WTC11 (cell line): ENCODE measurements around the gene N4BP2L2. TPM values are rescaled to one million over a fixed set of nuclear protein-coding genes. Genes with fewer than 3 reads are reported as not detected.
A peak's percentile ranks its signal among the peaks of the same experiment; 100 is the strongest.

Source experiments
- ATAC-seq: fragments of 200-7000 bp; cut with Tn5 transposase; 2 replicates; pipeline ENCODE4 v1.10.0; 2021; ENCODE audit warnings: mild to moderate bottlenecking, moderate library complexity
- CTCF ChIA-PET: fragments of 300-600 bp; sonication (Branson Sonifier 250); formaldehyde crosslinking; loops from one replicate; lab custom pipeline; 2021; ENCODE audit warnings: antibody characterized with exemption; lab: Charles Lee
- POLR2A ChIA-PET: fragments of 350-600 bp; sonication (Branson Sonifier 250); formaldehyde crosslinking; loops from one replicate; lab custom pipeline; 2021; ENCODE audit warnings: antibody characterized with exemption; lab: Charles Lee
- DNase-seq: peaks from one replicate; pipeline ENCODE4 v3.0.0; 2021; ENCODE audit warnings: low spot score
- H3K27ac Mint-ChIP-seq: 2 replicates; pipeline ENCODE4 v1.8.0; 2021; ENCODE audit warnings: mixed read lengths
- H3K27me3 Mint-ChIP-seq: 2 replicates; pipeline ENCODE4 v1.8.0; 2021; ENCODE audit warnings: low read depth, mild to moderate bottlenecking, moderate library complexity, mixed read lengths
- H3K36me3 Mint-ChIP-seq: 2 replicates; pipeline ENCODE4 v1.8.0; 2021; ENCODE audit warnings: mixed read lengths
- H3K4me1 Mint-ChIP-seq: 2 replicates; pipeline ENCODE4 v1.8.0; 2022; ENCODE audit warnings: mixed read lengths
- H3K4me3 Mint-ChIP-seq: 2 replicates; pipeline ENCODE4 v1.8.0; 2021; ENCODE audit warnings: mild to moderate bottlenecking, moderate library complexity, mixed read lengths
- H3K9me3 Mint-ChIP-seq: 2 replicates; pipeline ENCODE4 v1.8.0; 2021; ENCODE audit warnings: mixed read lengths
- AFF4 ChIP-seq: sonication (generic); formaldehyde crosslinking; IDR thresholded peaks from 2 replicates; pipeline ENCODE4 v1.8.1; 2023; ENCODE audit warnings: mild to moderate bottlenecking, missing genetic modification reagents, borderline replicate concordance
- CBFB ChIP-seq: sonication (generic); formaldehyde crosslinking; IDR thresholded peaks from 2 replicates; pipeline ENCODE4 v1.8.1; 2022; ENCODE audit warnings: mild to moderate bottlenecking, low read depth, missing genetic modification reagents
- CDX4 ChIP-seq: fragments of 250-450 bp; sonication (Bioruptor Pico); IDR thresholded peaks from 2 replicates; pipeline ENCODE4 v1.9.0; 2021; ENCODE audit warnings: moderate library complexity, mild to moderate bottlenecking, inconsistent platforms, borderline replicate concordance
- E2F5 ChIP-seq: sonication (generic); formaldehyde crosslinking; IDR thresholded peaks from 2 replicates; pipeline ENCODE4 v1.8.1; 2022; ENCODE audit warnings: mild to moderate bottlenecking, moderate library complexity, missing genetic modification reagents
- FOXJ3 ChIP-seq: sonication (generic); formaldehyde crosslinking; IDR thresholded peaks from 2 replicates; pipeline ENCODE4 v1.9.0; 2021; ENCODE audit warnings: missing genetic modification reagents, mild to moderate bottlenecking, borderline replicate concordance
- GRHL2 ChIP-seq: fragments of 250-450 bp; sonication (Bioruptor Pico); IDR thresholded peaks from 2 replicates; pipeline ENCODE4 v1.8.0; 2022; ENCODE audit warnings: mild to moderate bottlenecking, moderate library complexity; ENCODE audit not compliant: insufficient replicate concordance, severe bottlenecking
- GTF2I ChIP-seq: fragments of 250-450 bp; sonication (Bioruptor Pico); conservative IDR thresholded peaks from 2 replicates; pipeline ENCODE4 v1.4.0; 2021; ENCODE audit warnings: mild to moderate bottlenecking
- IRF2 ChIP-seq: sonication (generic); formaldehyde crosslinking; IDR thresholded peaks from 2 replicates; pipeline ENCODE4 v1.8.0; 2022; ENCODE audit warnings: low read depth, missing genetic modification reagents, borderline replicate concordance
- NFYB ChIP-seq: sonication (generic); formaldehyde crosslinking; conservative IDR thresholded peaks from 2 replicates; pipeline ENCODE4 v1.8.0; 2022; ENCODE audit warnings: low read depth, missing genetic modification reagents
- PRRX2 ChIP-seq: fragments of 250-450 bp; sonication (Bioruptor Pico); IDR thresholded peaks from 2 replicates; pipeline ENCODE4 v1.8.0; 2021; ENCODE audit warnings: mild to moderate bottlenecking
- SMAD4 ChIP-seq: sonication (generic); formaldehyde crosslinking; IDR thresholded peaks from 2 replicates; pipeline ENCODE4 v1.8.0; 2022; ENCODE audit warnings: mild to moderate bottlenecking, missing genetic modification reagents
- SP1 ChIP-seq: sonication (generic); formaldehyde crosslinking; conservative IDR thresholded peaks from 2 replicates; pipeline ENCODE4 v1.8.1; 2022; ENCODE audit warnings: missing genetic modification reagents
- TCF7 ChIP-seq: sonication (generic); formaldehyde crosslinking; IDR thresholded peaks from 2 replicates; pipeline ENCODE4 v1.8.0; 2022; ENCODE audit warnings: mild to moderate bottlenecking, low read depth, missing genetic modification reagents, moderate library complexity
- TEAD4 ChIP-seq: sonication (generic); formaldehyde crosslinking; IDR thresholded peaks from 2 replicates; pipeline ENCODE4 v1.8.0; 2022; ENCODE audit warnings: mild to moderate bottlenecking, missing genetic modification reagents
- USF2 ChIP-seq: sonication (generic); formaldehyde crosslinking; IDR thresholded peaks from 2 replicates; pipeline ENCODE4 v1.8.1; 2023; ENCODE audit warnings: mild to moderate bottlenecking, missing genetic modification reagents, moderate library complexity
- ZBTB21 ChIP-seq: sonication (generic); formaldehyde crosslinking; IDR thresholded peaks from 2 replicates; pipeline ENCODE4 v1.8.1; 2023; ENCODE audit warnings: mild to moderate bottlenecking, missing genetic modification reagents, borderline replicate concordance
- ZNF425 ChIP-seq: fragments of 250-450 bp; sonication (Bioruptor Pico); conservative IDR thresholded peaks from 2 replicates; pipeline ENCODE4 v1.9.0; 2021; ENCODE audit warnings: mild to moderate bottlenecking
- total RNA-seq: library from RNA; stranded (reverse); gene quantifications from 3 replicates; pipeline ENCODE4 v1.2.3, GENCODE V29; 2021

N4BP2L2 gene
- total RNA-seq, 1 experiment from 2014 or later: 68.9 TPM

GRCh38 chr13:32408296-32409000 is 130.1 kb downstream of the N4BP2L2 start:
- H3K9me3 Mint-ChIP-seq: no peaks in the 10 kb centered on the region
- ATAC-seq (no peak), DNase-seq (no peak)
- POLR2A ChIA-PET: interaction anchor here (0.9 to 1.8 kb wide), 2 partner anchors 19 to 131 kb away, joined by 3 to 9 read pairs; partner anchors contain the start of genes N4BP2L1 and N4BP2L2
- peaks cover 24% of the 10 kb centered on the region for H3K4me1 Mint-ChIP-seq
- H3K36me3 Mint-ChIP-seq: no peaks in the 10 kb centered on the region
- peaks cover 7% of the 10 kb centered on the region for H3K27me3 Mint-ChIP-seq
- H3K27ac Mint-ChIP-seq: peak overlapping the region; percentile 46
- TF ChIP-seq IRF2 (CRISPR knock-in tag): no peak
- TF ChIP-seq GTF2I (CRISPR knock-in tag): no peak
- no peak for TF ChIP-seq ZNF425 (CRISPR knock-in tag)
- TF ChIP-seq PRRX2 (CRISPR knock-in tag): no peak
- TF ChIP-seq NFYB (CRISPR knock-in tag): no peak
- no peak for TF ChIP-seq FOXJ3 (CRISPR knock-in tag)
- 0 out of 2 replicates have a peak, but pooled peaks have one; percentile 7 for TF ChIP-seq USF2
- no peak for TF ChIP-seq TCF7 (CRISPR knock-in tag)
- TF ChIP-seq TEAD4 (CRISPR knock-in tag): no peak
- TF ChIP-seq, all 79 proteins: peak for 1
- CTCF ChIA-PET: interaction anchor here (0.9 to 1.7 kb wide), 4 partner anchors 15 to 242 kb away, joined by 3 to 6 read pairs (median 4); no protein-coding TSS in a partner anchor
- H3K4me3 Mint-ChIP-seq: peak overlapping the region; percentile 82

GRCh38 chr13:32407854-32408253 is 130.7 kb downstream of the N4BP2L2 start:
- DNase-seq (no peak), ATAC-seq (no peak)
- Mint-ChIP-seq H3K4me1 (peaks cover 24% of the 10 kb centered on the region), H3K9me3 (no peaks in the 10 kb centered on the region), H3K36me3 (no peaks in the 10 kb centered on the region), H3K27me3 (peaks cover 7% of the 10 kb centered on the region), H3K4me3 (no peak overlapping the region), H3K27ac (no peak overlapping the region)
- ChIA-PET CTCF (interaction anchor here (1.4 to 1.7 kb wide), 2 partner anchors 16 kb away, joined by 5 to 6 read pairs; no protein-coding TSS in a partner anchor), POLR2A (interaction anchor here (0.9 to 1.8 kb wide), 2 partner anchors 20 to 131 kb away, joined by 3 to 9 read pairs; partner anchors contain the start of genes N4BP2L1 and N4BP2L2)
- TF ChIP-seq E2F5 (CRISPR knock-in tag) (no peak), ZBTB21 (CRISPR knock-in tag) (no peak), AFF4 (CRISPR knock-in tag) (no peak), CBFB (CRISPR knock-in tag) (no peak), SMAD4 (CRISPR knock-in tag) (no peak), CDX4 (CRISPR knock-in tag) (no peak), SP1 (CRISPR knock-in tag) (no peak), GRHL2 (CRISPR knock-in tag) (no peak)
